Measurements from ENCODE around the gene SPATA45.
"Not testable (repeated sequence)": the region's sequence is repeated elsewhere in the genome, so short reads cannot be mapped to it uniquely, and the experiment has no call there.

Gene SPATA45

DNA sequence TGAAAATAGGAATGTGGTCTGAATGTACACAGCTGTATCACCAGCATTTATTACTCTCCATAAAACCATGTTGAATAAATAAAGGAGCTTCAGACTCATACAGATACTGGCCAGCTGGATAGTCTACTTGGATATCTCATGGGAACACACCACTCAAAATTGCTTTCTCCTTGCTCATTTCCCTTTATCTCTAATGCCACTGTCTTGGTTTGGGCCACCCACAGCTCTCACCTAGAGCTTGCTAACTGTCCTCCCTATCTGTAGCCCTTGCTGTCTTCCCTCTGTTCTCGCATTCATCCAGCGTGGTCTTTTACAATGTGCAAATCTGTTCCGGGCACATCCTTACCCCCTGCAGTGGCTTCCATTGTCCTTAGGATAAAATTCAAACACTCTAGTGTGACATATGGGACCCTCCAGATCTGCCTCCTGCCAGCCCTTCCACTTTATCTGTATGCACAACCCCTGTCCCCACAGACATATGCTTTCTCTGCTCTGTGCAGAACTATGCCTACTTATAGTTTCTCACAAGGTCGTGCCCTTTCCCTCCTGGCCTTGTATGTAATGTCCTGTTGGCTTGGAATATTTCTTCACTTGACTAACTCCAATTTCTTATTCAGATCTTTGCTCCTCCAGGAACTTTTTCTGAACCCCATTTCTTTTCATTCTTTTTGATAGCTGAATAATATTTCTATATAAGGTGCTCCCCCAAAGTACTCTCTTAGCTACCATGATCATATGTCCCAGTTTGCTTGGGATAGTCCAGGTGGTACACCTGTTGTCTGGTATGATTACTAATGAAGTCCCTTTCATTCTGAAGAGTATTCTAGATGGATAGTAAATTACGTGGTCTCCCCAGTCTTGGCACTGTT, 13.5 kb upstream of the SPATA45 start:
- Histone ChIP-seq H3K36me3 (ENCODE audit: insufficient read depth, low read length) (peaks cover 54% of the 10 kb centered on the region), H3K27me3 (ENCODE audit: insufficient read depth, low read length) (no peaks in the 10 kb centered on the region), H3K9ac (ENCODE audit: low read depth, low read length) (peak overlapping the region; percentile 62; the same call in 1 of the 2 replicates), H3K27ac (ENCODE audit: low read depth, low read length) (peak overlapping the region; percentile 3; the same call in 1 of the 2 replicates), H3K4me1 (ENCODE audit: insufficient read depth, low read length) (peaks cover 11% of the 10 kb centered on the region), H3K4me3 (ENCODE audit: low read length) (peak overlapping the region; percentile 97), H3K9me3 (ENCODE audit: insufficient read depth, low read depth, low read length) (no peaks in the 10 kb centered on the region)
- WGBS, result 20% methylated on average over 4 of the region's 5 CpGs

GRCh38 chr1:212858461-212859265, 11.2 kb upstream of the SPATA45 start:
- Histone ChIP-seq H3K36me3 (ENCODE audit: insufficient read depth, low read length) (peaks cover 36% of the 10 kb centered on the region), H3K27me3 (ENCODE audit: insufficient read depth, low read length) (no peaks in the 10 kb centered on the region), H3K4me1 (ENCODE audit: insufficient read depth, low read length) (peaks cover 11% of the 10 kb centered on the region), H3K9ac (ENCODE audit: low read depth, low read length) (peak overlapping the region; percentile 91), H3K27ac (ENCODE audit: low read depth, low read length) (peak overlapping the region; percentile 87), H3K4me3 (ENCODE audit: low read length) (peak overlapping the region; percentile 97), H3K9me3 (ENCODE audit: insufficient read depth, low read depth, low read length) (no peaks in the 10 kb centered on the region)
- WGBS, result under 1% methylated on average over 54 of the region's 54 CpGs

DNA sequence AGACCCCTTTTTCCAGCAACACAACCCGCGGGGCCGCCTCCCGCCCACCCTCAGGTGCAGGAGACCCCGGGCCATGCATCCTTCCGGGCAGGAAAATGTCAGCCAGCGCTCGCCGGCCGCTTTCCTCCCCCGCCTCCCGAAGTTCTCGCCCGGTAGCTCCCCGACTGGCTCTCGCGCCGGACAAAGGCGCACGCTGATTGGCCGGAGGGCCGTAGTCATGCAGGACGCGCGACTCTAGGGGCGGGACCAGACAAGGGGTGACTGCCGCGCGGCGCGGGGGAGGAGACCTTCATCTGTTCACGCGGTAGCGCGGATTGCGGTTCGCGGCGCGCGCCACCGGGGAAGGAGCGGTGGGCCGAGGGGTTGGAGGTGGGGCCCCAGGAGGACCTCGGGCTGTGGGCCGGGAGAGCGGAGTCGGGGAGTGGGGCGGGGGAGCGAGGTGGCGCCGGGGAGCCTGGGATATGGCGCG, 10.6 kb upstream of the SPATA45 start, which contains the start of gene FLVCR1:
Gene FLVCR1, plus strand, starts transcription at position 284 of the 469 bp plus-strand sequence. Its CDS starts 178 bp downstream, at position 462.
- WGBS, result under 1% methylated on average over 54 of the region's 54 CpGs
- Histone ChIP-seq H3K27ac (ENCODE audit: low read depth, low read length) (peak within 1 kb of the TSS; percentile 87), H3K27me3 (ENCODE audit: insufficient read depth, low read length) (no peaks in the 10 kb centered on the region), H3K4me3 (ENCODE audit: low read length) (peak within 1 kb of the TSS; percentile 97), H3K9me3 (ENCODE audit: insufficient read depth, low read depth, low read length) (no peaks in the 10 kb centered on the region), H3K9ac (ENCODE audit: low read depth, low read length) (peak within 1 kb of the TSS; percentile 91), H3K36me3 (ENCODE audit: insufficient read depth, low read length) (peaks cover 35% of the 10 kb centered on the region), H3K4me1 (ENCODE audit: insufficient read depth, low read length) (peaks cover 11% of the 10 kb centered on the region)

DNA sequence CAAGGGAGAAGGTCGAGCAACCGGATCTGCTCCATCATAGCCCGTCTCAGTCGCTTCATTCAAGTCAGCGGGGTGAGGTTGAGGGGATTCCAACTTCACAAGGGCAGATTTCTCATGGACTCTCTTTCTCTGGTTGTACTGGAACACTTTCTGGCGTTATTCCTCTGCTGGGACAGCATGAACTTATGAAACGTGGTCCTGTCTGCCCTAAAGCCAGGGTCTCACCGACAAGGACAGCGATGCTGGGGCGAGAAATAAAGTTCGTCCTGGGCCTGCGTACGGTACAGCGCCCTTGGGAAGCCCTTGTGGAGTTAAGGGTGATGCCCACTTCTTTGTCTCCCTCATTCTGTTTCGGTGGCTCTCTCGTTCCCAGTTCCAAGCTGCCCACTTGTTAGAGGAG, 9.3 kb upstream of the SPATA45 start:
- H3K9ac ChIP-seq (ENCODE audit: low read depth, low read length), result peak overlapping the region; percentile 81
- no peaks in the 10 kb centered on the region for H3K9me3 ChIP-seq (ENCODE audit: insufficient read depth, low read depth, low read length)
- H3K27ac ChIP-seq (ENCODE audit: low read depth, low read length), result peak overlapping the region; percentile 5; the same call in 1 of the 2 replicates
- peak overlapping the region; percentile 97 for H3K4me3 ChIP-seq (ENCODE audit: low read length)
- peaks cover 22% of the 10 kb centered on the region for H3K36me3 ChIP-seq (ENCODE audit: insufficient read depth, low read length)
- 75% methylated on average over 16 of the region's 16 CpGs for WGBS
- H3K4me1 ChIP-seq (ENCODE audit: insufficient read depth, low read length), result peaks cover 7% of the 10 kb centered on the region; the same call in 1 of the 2 replicates
- no peaks in the 10 kb centered on the region for H3K27me3 ChIP-seq (ENCODE audit: insufficient read depth, low read length)

- 0 out of 2 replicates have a peak, but pooled peaks cover 5% of the 10 kb centered on the region for H3K36me3 ChIP-seq (ENCODE audit: insufficient read depth, low read length)
- H3K4me3 ChIP-seq (ENCODE audit: low read length), result no peak overlapping the region
- WGBS, result 94% methylated on average over 4 of the region's 5 CpGs
Observed at GRCh38 chr1:212853658-212854057, 6.2 kb upstream of the SPATA45 start.

GRCh38 chr1:212852105-212852688, 4.7 kb upstream of the SPATA45 start:
- Histone ChIP-seq H3K9ac (ENCODE audit: low read depth, low read length) (no peak overlapping the region), H3K36me3 (ENCODE audit: insufficient read depth, low read length) (0 out of 2 replicates have a peak, but pooled peaks cover 5% of the 10 kb centered on the region), H3K9me3 (ENCODE audit: insufficient read depth, low read depth, low read length) (0 out of 2 replicates have a peak, but pooled peaks cover 2% of the 10 kb centered on the region), H3K4me3 (ENCODE audit: low read length) (no peak overlapping the region), H3K27me3 (ENCODE audit: insufficient read depth, low read length) (no peaks in the 10 kb centered on the region), H3K4me1 (ENCODE audit: insufficient read depth, low read length) (peaks cover 7% of the 10 kb centered on the region; the same call in 1 of the 2 replicates), H3K27ac (ENCODE audit: low read depth, low read length) (no peak overlapping the region; the same call in 1 of the 2 replicates)
- WGBS, result 68% methylated on average over 5 of the region's 5 CpGs

More at GRCh38 chr1:212853658-212854057, 6.2 kb upstream of the SPATA45 start:
- H3K27me3 ChIP-seq (ENCODE audit: insufficient read depth, low read length), result no peaks in the 10 kb centered on the region
- H3K27ac ChIP-seq (ENCODE audit: low read depth, low read length), result no peak overlapping the region
- H3K4me1 ChIP-seq (ENCODE audit: insufficient read depth, low read length), result peaks cover 7% of the 10 kb centered on the region; the same call in 1 of the 2 replicates
- H3K9ac ChIP-seq (ENCODE audit: low read depth, low read length), result no peak overlapping the region
- H3K9me3 ChIP-seq (ENCODE audit: insufficient read depth, low read depth, low read length), result 0 out of 2 replicates have a peak, but pooled peaks cover 2% of the 10 kb centered on the region

- H3K36me3 ChIP-seq (ENCODE audit: insufficient read depth, low read length); H3K9ac ChIP-seq (ENCODE audit: low read depth, low read length); H3K4me3 ChIP-seq (ENCODE audit: low read length); H3K27ac ChIP-seq (ENCODE audit: low read depth, low read length); H3K9me3 ChIP-seq (ENCODE audit: insufficient read depth, low read depth, low read length); H3K27me3 ChIP-seq (ENCODE audit: insufficient read depth, low read length); H3K4me1 ChIP-seq (ENCODE audit: insufficient read depth, low read length): not testable (repeated sequence)
- 87% methylated on average over 3 of the region's 3 CpGs for WGBS
Observed at GRCh38 chr1:212844521-212844920, 2.9 kb downstream of the SPATA45 start.

DNA sequence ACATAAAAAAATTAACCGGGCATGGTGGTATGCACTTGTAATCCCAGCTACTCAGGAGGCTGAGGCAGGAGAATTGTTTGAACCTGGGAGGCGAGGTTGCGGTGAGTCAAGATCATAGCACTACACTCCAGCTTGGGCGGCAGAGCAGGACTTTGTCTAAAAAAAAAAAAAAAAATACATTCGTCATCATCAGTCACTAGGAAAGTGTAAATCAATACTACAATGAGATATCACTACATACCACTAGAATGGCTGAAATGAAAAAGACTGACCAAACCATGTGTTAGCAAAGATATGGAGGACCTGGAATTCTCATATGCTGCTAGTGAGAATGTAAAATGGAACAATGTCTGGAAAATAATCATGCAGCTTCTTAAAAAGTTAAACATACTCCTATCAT, 9.3 kb downstream of the SPATA45 start:
- H3K27me3 ChIP-seq (ENCODE audit: insufficient read depth, low read length), result no peaks in the 10 kb centered on the region
- WGBS, result 85% methylated on average over 4 of the region's 5 CpGs
- no peak overlapping the region for H3K9ac ChIP-seq (ENCODE audit: low read depth, low read length)
- H3K4me3 ChIP-seq (ENCODE audit: low read length), result no peak overlapping the region
- H3K36me3 ChIP-seq (ENCODE audit: insufficient read depth, low read length), result no peaks in the 10 kb centered on the region
- no peaks in the 10 kb centered on the region for H3K9me3 ChIP-seq (ENCODE audit: insufficient read depth, low read depth, low read length)
- no peaks in the 10 kb centered on the region for H3K4me1 ChIP-seq (ENCODE audit: insufficient read depth, low read length)
- no peak overlapping the region for H3K27ac ChIP-seq (ENCODE audit: low read depth, low read length)

- not testable (repeated sequence) for H3K27me3 ChIP-seq (ENCODE audit: insufficient read depth, low read length); H3K4me3 ChIP-seq (ENCODE audit: low read length); H3K4me1 ChIP-seq (ENCODE audit: insufficient read depth, low read length); H3K9me3 ChIP-seq (ENCODE audit: insufficient read depth, low read depth, low read length); H3K9ac ChIP-seq (ENCODE audit: low read depth, low read length); H3K27ac ChIP-seq (ENCODE audit: low read depth, low read length); H3K36me3 ChIP-seq (ENCODE audit: insufficient read depth, low read length)
- WGBS, result 89% methylated on average over 7 of the region's 8 CpGs
Observed at GRCh38 chr1:212833211-212834207, 13.9 kb downstream of the SPATA45 start.

GRCh38 chr1:212828395-212828794, 19.1 kb downstream of the SPATA45 start:
- Histone ChIP-seq H3K9me3 (ENCODE audit: insufficient read depth, low read depth, low read length) (peaks cover 16% of the 10 kb centered on the region), H3K4me1 (ENCODE audit: insufficient read depth, low read length) (no peaks in the 10 kb centered on the region), H3K27ac (ENCODE audit: low read depth, low read length) (no peak overlapping the region), H3K36me3 (ENCODE audit: insufficient read depth, low read length) (no peaks in the 10 kb centered on the region), H3K4me3 (ENCODE audit: low read length) (no peak overlapping the region), H3K27me3 (ENCODE audit: insufficient read depth, low read length) (no peaks in the 10 kb centered on the region), H3K9ac (ENCODE audit: low read depth, low read length) (no peak overlapping the region)
- WGBS, result 97% methylated on average over 1 of the region's 2 CpGs

Data from HUES64 (cell line).